ENCODE results near the gene CFAP221.
A peak's percentile ranks its signal among the peaks of the same experiment; 100 is the strongest.

The CFAP221 gene

DNA sequence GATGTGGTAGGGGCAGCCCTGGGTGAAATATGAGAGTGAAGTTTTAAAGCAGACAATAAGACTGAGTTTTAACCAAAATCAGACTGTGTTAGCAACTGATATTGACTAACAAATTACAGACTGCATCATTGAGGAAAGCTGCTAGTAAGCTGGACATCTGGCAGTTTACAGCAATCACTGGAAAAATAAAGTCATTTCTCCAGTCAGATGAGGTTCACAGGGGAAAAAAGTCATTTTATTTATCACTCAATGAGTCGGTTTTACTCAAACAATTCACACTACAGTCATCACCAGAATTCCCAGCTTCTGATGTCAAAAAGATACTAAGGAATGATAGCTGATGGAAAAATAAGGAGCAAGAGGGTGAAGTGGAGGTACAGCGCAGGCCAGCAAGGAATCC, 124.3 kb downstream of the CFAP221 start:
- DNase-seq: peak in 1 of 42 donors; percentile 2
- intact Hi-C loops (cut with DNase I): no loop called here

DNA sequence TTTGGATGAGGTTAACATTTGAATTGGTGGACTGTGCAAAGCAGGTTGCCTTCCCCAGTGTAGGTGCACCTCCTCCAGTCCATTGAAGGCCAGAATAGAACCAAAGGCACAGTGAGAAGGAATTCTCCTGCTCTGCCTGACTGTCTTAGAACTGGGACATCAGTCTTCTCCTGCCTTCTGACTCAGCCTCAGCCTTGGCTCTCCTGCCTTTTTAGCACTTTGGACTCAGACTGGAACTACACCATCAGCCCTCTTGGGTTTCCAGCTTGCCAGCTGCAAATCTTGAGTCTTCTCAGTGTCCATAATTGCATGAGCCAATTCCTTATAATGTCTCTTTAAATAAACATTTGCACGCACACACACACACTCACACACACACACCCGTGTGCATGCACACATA, 126.8 kb downstream of the CFAP221 start:
- intact Hi-C loops (cut with DNase I): loop anchor here (10.0 kb wide), 1 partner anchor 266 kb away; no protein-coding TSS in a partner anchor
- DNase-seq: peak in 1 of 42 donors; percentile 5

DNA sequence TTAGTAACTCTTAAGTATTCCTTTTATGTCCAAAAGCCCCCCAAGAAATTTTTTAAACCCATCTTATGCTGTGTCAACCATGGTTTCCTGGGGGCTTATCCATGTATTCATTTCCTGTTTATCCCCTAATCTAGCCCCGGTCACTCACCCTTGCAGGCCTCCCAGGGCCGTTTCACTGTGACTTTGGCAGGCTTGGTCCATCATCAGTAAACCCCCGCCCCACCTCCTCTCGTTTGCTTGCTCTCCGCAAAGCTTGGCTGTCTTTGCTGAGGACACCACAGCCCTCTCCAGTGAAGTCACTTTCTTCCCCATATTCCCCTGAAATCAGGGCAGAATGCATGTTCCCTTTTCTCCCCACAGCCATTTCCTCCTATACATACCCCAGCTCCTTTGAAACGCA, 127.5 kb downstream of the CFAP221 start:
- intact Hi-C loops (cut with DNase I): loop anchor here (10.0 kb wide), 1 partner anchor 267 kb away; no protein-coding TSS in a partner anchor
- DNase-seq: peak in 1 of 42 donors; percentile 25

DNA sequence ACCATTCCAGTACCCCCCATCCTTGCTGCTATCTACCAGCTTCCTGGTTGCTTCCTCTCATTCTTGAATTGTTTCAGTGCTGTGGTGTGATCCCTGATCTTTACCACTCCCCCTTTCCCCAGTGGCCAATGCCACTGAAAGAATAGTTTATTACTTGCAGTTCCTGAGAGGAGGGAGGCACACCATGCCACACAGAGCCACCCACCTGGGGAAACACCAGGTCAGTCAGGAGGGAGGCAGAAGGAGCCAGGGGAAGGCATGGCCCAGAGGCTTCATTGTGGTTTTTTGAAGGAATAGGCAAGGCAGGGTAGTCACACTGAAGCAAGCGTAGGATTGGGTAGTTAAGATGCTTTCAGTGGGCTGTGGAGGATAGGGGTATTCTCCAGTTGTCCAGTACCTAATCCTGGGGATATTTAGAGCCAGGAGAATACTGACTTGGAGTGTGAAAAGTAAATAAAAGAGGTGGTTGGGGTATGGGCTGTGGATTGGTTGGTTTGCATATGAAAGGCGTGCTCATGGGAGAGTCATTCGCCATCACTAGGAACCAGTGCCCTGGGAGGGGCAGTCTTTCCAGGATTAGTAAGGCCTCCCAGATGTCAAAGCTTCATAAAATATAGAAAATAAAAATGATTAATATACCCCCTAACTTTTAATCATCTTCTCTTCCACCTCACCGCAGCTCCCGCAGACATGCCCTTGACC, 128.1 kb downstream of the CFAP221 start:
- DNase-seq: peak in 1 of 42 donors; percentile 9
- intact Hi-C loops (cut with DNase I): loop anchor here (10.0 kb wide), 1 partner anchor 268 kb away; no protein-coding TSS in a partner anchor

DNA sequence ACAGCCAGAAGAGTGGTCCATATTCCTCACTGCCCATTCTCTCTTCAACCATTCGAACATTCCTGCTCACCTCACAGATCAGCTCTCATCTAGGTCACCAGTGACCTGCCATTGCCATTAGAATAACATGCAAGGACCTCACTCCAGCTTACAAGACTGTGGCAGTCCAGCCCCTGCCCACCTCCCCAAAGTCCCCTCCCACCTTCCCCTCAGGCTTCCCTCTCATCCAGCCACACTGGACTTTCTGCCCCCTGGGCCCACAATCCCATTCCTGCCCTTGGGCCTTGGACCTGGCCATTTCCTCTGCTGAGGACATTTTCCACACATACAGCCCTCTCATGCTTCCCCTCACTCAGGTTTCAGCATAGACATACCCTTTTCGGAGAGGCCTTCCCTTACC, 129.5 kb downstream of the CFAP221 start:
- no peak for DNase-seq
- intact Hi-C loops (cut with DNase I): loop anchor here (10.0 kb wide), 1 partner anchor 269 kb away; no protein-coding TSS in a partner anchor

DNA sequence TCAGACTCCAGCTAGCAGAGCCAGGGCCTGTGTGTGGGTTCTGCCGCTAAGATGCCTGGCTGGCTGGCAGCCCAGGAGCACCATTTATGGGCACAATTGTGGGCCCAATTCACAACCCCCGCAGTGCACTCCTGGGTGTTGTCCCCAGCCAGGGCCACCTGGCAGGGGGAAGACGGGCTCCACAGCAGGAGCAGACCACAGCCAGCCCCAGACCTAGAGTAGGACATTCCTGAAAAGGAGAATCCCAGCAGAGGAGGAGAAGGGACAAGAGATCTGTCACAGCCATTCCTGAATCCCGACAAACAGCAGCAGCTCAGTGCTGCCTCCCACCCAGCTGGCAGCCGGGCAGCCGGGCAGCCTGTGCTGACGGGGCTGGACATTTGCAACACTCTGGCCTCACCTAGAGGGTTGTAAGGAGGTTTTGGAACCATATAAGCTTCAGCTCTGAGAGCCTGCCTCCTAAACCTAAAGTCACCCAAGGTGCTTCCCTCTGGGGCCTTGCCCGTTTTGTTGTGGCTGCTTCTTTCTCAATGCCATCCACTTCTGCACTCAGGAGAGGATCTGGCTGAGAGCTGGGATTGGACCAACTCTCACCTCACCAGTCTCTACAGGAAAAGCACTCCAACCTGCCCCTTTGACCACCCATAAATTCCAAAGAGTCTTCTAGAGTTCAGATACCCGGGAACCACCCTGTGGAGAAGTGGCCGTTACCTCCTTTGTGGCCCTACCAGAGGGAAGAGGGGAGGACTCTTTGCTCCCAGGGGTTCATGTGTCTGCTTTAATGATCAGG, 130.7 kb downstream of the CFAP221 start:
- intact Hi-C loops (cut with DNase I): loop anchor here (10.0 kb wide), 1 partner anchor 270 kb away; no protein-coding TSS in a partner anchor
- DNase-seq: no peak

DNA sequence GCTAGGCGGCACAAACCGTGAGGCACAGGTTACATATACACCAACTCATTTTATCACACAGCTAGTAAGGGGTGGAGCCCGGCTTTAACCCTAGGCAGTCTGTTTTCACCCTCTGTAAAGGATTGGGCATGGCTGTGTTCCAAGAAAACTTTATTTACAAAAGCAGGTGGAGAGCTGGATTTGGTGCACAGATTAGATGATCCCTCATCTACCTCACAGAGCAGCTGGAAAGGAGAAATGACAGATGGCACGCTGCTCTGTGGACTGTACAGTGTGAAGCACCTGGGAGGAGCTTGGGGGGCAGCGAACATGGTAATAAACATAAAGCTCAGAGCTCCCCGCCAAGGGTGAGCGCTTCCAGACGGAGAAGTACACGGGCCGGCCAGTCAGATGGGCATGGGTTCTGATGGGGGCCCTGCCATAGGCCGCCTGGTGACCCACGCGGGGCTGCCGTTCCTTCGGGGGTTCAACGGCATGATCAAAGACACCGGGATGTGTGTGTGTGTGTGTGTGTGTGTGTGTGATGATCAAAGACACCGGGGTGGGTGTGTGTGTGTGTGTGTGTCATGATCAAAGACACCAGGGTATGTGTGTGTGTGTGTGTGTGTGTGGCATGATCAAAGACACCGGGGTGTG, 133.9 kb downstream of the CFAP221 start:
- DNase-seq: peak in 1 of 42 donors; percentile 15
- intact Hi-C loops (cut with DNase I): loop anchor here (10.0 kb wide), 1 partner anchor 273 kb away; no protein-coding TSS in a partner anchor

DNA sequence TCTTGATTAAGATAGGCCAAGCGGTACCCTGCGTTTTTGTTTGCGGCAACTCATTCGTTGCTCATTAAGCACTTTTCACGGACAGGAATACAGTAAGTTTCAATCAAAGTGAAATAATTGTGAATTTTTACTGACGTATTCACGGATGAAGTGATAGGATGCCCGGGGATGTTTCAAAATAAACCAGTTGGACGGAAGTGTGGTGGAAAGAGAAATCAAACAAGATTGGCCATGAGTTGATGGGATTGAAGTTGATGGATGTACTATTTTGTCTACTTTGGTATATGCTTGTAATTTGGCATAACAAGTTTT, 135.2 kb downstream of the CFAP221 start:
- intact Hi-C loops (cut with DNase I): loop anchor here (10.0 kb wide), 1 partner anchor 275 kb away; no protein-coding TSS in a partner anchor
- DNase-seq: no peak

DNA sequence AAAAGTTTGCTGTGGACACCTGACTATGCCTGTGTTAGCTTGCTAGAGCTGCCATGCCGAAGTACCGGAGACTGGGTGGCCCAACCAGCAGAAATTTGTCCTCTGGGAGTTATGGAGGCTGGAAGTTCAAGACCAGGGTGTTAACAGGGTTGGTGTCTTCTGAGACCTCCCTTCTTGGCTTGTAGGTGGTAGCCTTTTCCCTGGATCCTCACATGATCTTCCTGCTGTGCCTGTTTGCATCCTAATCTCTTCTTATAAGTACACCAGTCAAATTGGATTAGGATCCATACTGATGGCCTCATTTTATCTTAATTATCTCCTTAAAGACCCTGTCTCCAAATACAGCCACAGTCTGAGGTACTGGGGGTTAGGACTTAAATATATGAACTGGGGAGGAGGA, 135.6 kb downstream of the CFAP221 start:
- intact Hi-C loops (cut with DNase I): loop anchor here (10.0 kb wide), 1 partner anchor 275 kb away; no protein-coding TSS in a partner anchor
- DNase-seq: peak in 1 of 42 donors; percentile 13

DNA sequence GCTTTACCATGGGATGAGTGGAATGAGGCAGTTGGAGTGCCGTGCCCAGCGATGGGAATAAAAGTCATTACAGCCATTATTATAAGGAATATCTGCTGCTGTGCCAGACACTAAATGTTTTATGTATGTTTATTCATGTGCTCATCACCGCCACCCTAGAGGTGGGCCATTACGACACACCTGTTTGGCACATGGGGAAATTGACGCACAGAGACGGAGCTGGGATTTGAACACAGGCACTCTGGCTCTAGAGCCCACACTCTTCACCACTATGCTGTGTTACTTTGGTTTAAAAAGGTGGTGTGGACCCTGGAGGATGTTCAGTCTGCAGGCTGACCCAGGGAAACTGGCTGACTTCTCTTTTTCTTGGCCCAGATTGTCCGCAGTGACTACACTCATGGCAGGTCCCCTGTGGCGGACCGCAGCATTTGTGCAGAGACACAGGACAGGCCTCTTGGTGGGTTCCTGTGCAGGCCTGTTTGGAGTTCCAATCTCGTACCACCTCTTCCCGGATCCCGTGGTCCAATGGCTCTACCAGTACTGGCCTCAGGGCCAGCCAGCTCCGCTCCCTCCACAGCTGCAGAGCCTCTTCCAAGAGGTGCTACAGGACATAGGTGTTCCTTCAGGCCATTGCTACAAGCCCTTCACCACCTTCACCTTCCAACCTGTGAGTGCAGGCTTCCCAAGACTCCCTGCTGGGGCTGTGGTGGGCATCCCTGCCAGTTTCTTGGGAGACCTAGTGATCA, 136.4 kb downstream of the CFAP221 start:
- DNase-seq: peak in 1 of 42 donors; percentile 29
- intact Hi-C loops (cut with DNase I): no loop called here

DNA sequence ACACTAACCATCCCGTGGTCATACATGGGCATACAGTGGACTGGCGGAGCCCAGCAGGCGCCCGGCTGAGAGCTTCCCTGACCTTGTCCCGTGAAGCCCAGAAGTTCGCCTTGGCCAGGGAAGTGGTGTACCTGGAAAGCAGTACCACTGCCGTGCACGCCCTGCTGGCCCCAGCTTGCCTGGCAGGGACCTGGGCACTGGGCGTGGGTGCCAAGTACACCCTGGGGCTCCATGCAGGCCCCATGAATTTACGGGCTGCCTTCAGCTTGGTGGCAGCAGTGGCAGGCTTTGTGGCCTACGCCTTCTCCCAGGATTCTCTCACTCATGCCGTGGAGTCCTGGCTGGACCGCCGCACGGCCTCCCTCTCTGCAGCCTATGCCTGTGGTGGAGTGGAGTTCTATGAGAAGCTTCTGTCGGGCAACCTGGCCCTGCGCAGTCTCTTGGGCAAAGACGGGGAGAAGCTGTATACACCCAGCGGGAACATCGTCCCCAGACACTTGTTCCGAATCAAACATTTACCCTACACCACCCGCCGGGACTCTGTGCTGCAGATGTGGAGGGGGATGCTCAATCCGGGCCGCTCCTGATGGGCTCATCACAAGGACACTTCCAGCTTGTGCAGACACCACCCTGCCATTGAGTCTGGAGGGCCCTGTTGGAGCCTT, 137.1 kb downstream of the CFAP221 start:
- intact Hi-C loops (cut with DNase I): no loop called here
- peak in 1 of 42 donors; percentile 28 for DNase-seq

DNA sequence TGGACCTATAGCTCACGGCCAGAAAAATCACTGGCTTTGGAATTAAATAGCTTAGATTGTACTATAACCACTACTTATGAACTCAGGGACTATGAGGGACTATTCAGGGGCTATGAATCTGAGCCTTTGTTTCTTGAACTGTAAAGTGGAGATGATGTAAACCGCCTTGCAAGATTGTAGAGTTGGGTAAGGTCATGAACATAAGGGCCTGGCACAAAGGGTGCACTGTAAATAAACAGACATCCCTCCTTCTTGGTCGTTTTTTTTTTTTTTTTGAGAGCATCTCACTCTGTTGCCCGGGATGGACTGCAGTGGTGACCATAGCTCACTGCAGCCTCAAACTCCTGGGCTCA, 137.6 kb downstream of the CFAP221 start:
- intact Hi-C loops (cut with DNase I): no loop called here
- DNase-seq: no peak

DNA sequence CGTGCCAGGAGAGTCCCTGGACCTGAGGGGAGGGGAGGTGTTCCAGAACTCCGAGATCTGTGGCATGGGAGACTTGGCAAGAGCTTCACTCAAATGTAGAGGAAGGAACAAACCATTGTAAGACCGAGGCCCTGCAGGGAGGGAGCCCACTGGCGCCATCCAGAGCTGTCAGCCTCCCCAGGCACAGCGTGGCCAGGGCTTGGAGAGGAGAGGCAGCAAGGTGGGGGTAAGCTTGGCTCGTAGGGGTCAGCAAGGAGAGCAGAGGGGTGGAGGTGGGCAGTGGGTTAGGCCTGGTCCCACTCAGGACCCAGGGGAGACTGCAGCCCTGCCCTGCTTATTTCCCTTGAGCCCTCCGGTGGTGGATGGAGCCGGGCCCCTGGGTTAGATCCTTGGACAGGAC, 138.3 kb downstream of the CFAP221 start:
- DNase-seq: peak in 1 of 42 donors; percentile 27
- intact Hi-C loops (cut with DNase I): no loop called here

DNA sequence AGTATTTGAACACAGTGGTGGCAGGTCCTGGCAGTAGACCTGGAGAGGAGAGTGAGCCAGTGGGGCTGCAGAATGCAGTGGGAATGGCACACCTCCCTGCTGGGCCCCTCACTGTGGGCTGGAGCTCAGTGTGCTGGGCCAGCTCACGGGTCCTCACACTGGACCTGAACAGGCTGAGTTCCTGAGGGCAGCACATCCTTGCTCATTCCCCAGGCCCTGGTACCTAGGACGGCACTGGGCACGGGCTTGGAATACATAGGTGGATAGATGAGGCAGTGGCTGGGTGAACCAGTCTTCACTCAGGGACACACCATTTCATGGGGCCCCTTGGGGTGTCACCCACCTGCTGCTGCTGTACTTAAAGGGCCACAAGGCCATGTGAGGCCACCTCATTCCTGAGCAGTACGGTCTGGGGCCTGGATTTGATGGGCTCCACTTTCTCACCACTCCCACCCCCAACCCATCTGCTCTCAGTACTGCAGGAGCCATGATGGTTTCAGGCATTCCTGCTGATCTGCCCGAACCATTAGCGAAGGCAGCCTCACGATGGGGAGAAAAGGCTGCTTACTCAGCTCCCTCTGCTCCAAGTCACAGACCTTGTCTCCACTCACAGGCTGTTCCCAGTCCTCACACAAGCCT, 138.9 kb downstream of the CFAP221 start:
- intact Hi-C loops (cut with DNase I): no loop called here
- peak in 2 of 42 donors; percentile 31 to 32 for DNase-seq

DNA sequence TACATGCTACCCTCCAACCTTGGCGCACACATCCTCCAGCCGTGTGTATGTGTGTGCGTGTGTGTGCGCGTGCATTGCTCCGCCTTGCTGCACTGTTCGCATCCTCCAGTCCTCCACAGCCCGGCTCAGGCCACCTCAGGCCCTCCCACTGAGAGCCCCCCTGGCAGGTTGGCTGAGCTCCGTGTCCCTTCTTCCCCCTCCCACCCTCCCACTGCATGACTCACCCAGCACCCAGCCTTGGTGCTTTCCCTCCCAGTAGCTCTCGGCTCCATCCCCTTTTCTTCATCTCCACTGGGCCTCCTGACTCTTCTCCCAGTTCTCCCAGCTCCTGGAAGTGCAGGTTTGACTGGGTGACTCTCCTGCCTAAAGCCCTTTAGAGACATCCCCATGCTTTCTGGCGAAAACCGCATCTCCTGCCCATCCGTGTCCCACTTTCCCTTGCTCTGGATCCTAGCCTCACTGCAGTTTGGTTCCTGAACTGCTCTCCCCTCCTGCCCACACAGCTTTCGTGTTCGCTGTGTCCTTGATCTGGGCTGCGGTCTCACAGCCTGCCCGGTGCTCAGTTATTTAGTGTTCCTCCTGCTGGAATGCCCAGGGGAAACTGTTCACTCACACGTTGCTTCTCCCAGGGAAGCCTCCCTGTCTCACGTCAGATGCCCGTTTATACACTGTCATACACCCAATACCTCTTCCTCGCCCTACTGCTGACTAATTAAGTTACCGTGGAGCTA, 139.6 kb downstream of the CFAP221 start:
- peak in 22 of 42 donors; percentile 11 to 69 (median 42) for DNase-seq
- intact Hi-C loops (cut with DNase I): no loop called here

DNA sequence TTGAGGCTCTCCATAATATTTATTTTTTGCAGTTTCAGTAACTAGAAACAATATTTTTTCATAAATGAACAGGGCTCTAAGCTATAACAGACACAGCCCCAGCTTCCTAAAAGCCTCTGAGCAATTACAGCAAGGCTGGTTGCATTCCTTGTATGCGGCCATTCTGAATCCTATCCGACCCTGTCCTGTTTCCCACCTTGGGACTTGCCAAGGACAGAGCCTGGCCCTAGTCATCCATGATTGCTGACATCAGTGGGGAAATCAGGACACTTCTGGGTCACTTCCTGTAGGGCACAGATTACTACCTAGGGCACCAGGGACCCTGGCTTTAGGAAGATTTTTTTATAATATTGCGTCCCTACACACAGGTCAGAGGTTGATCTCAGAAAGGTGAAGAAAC, 140.3 kb downstream of the CFAP221 start:
- DNase-seq: no peak
- intact Hi-C loops (cut with DNase I): no loop called here

DNA sequence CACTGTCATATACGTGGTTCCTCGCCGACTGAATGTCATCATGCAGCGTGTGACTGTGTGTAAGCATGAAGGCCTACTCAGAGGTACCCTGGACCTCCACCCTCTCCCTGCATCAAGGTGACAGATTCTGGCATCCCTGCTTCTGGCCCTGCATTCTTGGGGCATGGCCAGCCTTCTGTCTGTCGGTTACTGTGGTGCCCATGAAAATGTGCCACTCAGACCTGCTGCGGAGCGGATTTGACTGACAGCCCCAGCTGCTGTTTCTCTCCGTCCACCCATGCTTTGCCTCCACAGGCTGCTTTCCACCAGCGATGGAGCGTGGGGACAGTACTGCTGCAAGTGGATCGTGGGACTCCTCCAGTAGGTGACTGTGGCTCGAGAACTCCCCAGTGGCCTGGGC, 144.4 kb downstream of the CFAP221 start:
- intact Hi-C loops (cut with DNase I): no loop called here
- peak in 2 of 42 donors; percentile 6 to 36 for DNase-seq

Measured in head of caudate nucleus (tissue), 42 donors.